A673 (cell line): ENCODE measurements around the gene MPC1.

Experiments used
- CTCF ChIP-seq: fragments of 300-800, 200-600 bp; sonication (generic); conservative IDR thresholded peaks from 2 replicates; pipeline ENCODE4 v1.5.1; 2017; ENCODE audit warnings: low read depth, mild to moderate bottlenecking, antibody characterized with exemption, low read length, moderate library complexity, mixed read lengths
- EZH2 ChIP-seq: fragments of 200-600 bp; sonication (generic); IDR thresholded peaks from 2 replicates; pipeline ENCODE4 v1.6.1; 2017; ENCODE audit warnings: borderline replicate concordance, low read depth, mild to moderate bottlenecking, mixed read lengths, antibody characterized with exemption, low read length; ENCODE audit not compliant: poor library complexity, severe bottlenecking

GRCh38 chr6:166410426-166410935, 27.7 kb upstream of the MPC1 start:
- TF ChIP-seq CTCF: no peak
- TF ChIP-seq EZH2: no peak
